Measurements from ENCODE around the gene ANGPTL2. TPM values are rescaled to one million over a fixed set of nuclear protein-coding genes. Genes with fewer than 3 reads are reported as not detected.

ANGPTL2 gene
- total RNA-seq, 1 donor from 2014 or later = 5.7 TPM

- peaks cover 4% of the 10 kb centered on the region for H3K27me3 Mint-ChIP-seq (ENCODE audit: unreplicated experiment)
- no peak overlapping the region for H3K27ac Mint-ChIP-seq (ENCODE audit: unreplicated experiment)
- no peak for TF ChIP-seq CTCF (IDR thresholded peaks at IDR 0.05; ENCODE audit: unreplicated experiment)
- H3K9me3 Mint-ChIP-seq (ENCODE audit: unreplicated experiment) = no peaks in the 10 kb centered on the region
- H3K4me3 Mint-ChIP-seq (ENCODE audit: unreplicated experiment) = no peak overlapping the region
- DNase-seq (ENCODE audit: low spot score) = no peak
- peaks cover 11% of the 10 kb centered on the region for H3K4me1 Mint-ChIP-seq (ENCODE audit: unreplicated experiment)
- no peaks in the 10 kb centered on the region for H3K36me3 Mint-ChIP-seq (ENCODE audit: low read depth, unreplicated experiment)
These were observed 14.2 kb downstream of the ANGPTL2 start for GRCh38 chr9:127107929-127108876.

GRCh38 chr9:127107171-127107928 is 15.1 kb downstream of the ANGPTL2 start:
- Mint-ChIP-seq H3K9me3 (ENCODE audit: unreplicated experiment) (no peaks in the 10 kb centered on the region), H3K4me3 (ENCODE audit: unreplicated experiment) (no peak overlapping the region), H3K27ac (ENCODE audit: unreplicated experiment) (no peak overlapping the region), H3K27me3 (ENCODE audit: unreplicated experiment) (peaks cover 4% of the 10 kb centered on the region), H3K36me3 (ENCODE audit: low read depth, unreplicated experiment) (no peaks in the 10 kb centered on the region), H3K4me1 (ENCODE audit: unreplicated experiment) (peaks cover 12% of the 10 kb centered on the region)
- TF ChIP-seq CTCF (IDR thresholded peaks at IDR 0.05; ENCODE audit: unreplicated experiment) = no peak
- DNase-seq (ENCODE audit: low spot score) = no peak

GRCh38 chr9:127106466-127106855 is 16.0 kb downstream of the ANGPTL2 start:
- TF ChIP-seq CTCF (IDR thresholded peaks at IDR 0.05; ENCODE audit: unreplicated experiment) = no peak
- H3K36me3 Mint-ChIP-seq (ENCODE audit: low read depth, unreplicated experiment) = no peaks in the 10 kb centered on the region
- H3K9me3 Mint-ChIP-seq (ENCODE audit: unreplicated experiment) = no peaks in the 10 kb centered on the region
- H3K27ac Mint-ChIP-seq (ENCODE audit: unreplicated experiment) = no peak overlapping the region
- no peak for DNase-seq (ENCODE audit: low spot score)
- H3K27me3 Mint-ChIP-seq (ENCODE audit: unreplicated experiment) = peaks cover 4% of the 10 kb centered on the region
- no peak overlapping the region for H3K4me3 Mint-ChIP-seq (ENCODE audit: unreplicated experiment)
- H3K4me1 Mint-ChIP-seq (ENCODE audit: unreplicated experiment) = peaks cover 12% of the 10 kb centered on the region

- Mint-ChIP-seq H3K36me3 (ENCODE audit: low read depth, unreplicated experiment) (no peaks in the 10 kb centered on the region), H3K27me3 (ENCODE audit: unreplicated experiment) (peaks cover 4% of the 10 kb centered on the region), H3K27ac (ENCODE audit: unreplicated experiment) (no peak overlapping the region), H3K4me1 (ENCODE audit: unreplicated experiment) (peaks cover 12% of the 10 kb centered on the region), H3K9me3 (ENCODE audit: unreplicated experiment) (no peaks in the 10 kb centered on the region), H3K4me3 (ENCODE audit: unreplicated experiment) (no peak overlapping the region)
- DNase-seq (ENCODE audit: low spot score) = no peak
- no peak for TF ChIP-seq CTCF (IDR thresholded peaks at IDR 0.05; ENCODE audit: unreplicated experiment)
These were observed 16.5 kb downstream of the ANGPTL2 start for GRCh38 chr9:127105805-127106465.

All from endothelial cell (in vitro differentiated cells).